ENCODE data around the gene AGPAT4.

- TF ChIP-seq CTCF (IDR thresholded peaks at IDR 0.05) (peak; percentile 44 to 74 (median 59)), POLR2A (IDR thresholded peaks at IDR 0.05) (no peak)
Observed at GRCh38 chr6:161152907-161153662, 120.8 kb downstream of the AGPAT4 start.
